ENCODE data around the gene CAMK1D.
"Not testable (repeated sequence)": the region's sequence is repeated elsewhere in the genome, so short reads cannot be mapped to it uniquely, and the experiment has no call there.

- TF ChIP-seq CTCF (conservative IDR thresholded peaks at IDR 0.05; ENCODE audit: low read length); EZH2phosphoT487 (IDR thresholded peaks at IDR 0.05; ENCODE audit: borderline replicate concordance, low read depth, low read length): not testable (repeated sequence)
Observed at GRCh38 chr10:12725580-12725888, 376.2 kb downstream of the CAMK1D start.

Measured in OCI-LY7 (cell line).